Measurements from ENCODE around the gene MFSD6L.

The MFSD6L gene

DNA sequence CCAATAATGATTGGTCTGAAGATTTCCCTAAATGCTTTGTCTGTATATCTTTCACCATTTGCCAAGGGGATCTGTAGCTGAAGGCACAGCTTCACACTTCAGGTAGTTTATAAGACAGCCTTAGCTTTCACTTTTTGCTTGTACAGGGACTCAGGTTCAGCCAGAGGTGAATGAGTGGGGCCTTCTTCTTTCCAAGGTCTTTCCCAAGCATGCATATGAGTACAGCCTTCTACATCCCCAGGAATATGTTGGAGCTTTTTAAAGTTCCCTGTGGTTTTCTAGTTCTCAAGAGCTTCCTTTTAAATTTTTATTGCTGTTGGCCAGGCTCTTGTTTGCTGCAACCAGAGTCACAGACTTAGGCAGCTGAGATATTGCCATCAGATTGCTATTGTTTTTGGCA is 22.9 kb downstream of the MFSD6L start:
- no peak for TF ChIP-seq MYC (IDR thresholded peaks at IDR 0.05; ENCODE audit: low read depth, low read length)
- TF ChIP-seq, protein P1, sequence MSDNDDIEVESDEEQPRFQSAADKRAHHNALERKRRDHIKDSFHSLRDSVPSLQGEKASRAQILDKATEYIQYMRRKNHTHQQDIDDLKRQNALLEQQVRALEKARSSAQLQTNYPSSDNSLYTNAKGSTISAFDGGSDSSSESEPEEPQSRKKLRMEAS (IDR thresholded peaks at IDR 0.05; ENCODE audit: low read depth, low read length), result no peak
- TF ChIP-seq, protein P2, sequence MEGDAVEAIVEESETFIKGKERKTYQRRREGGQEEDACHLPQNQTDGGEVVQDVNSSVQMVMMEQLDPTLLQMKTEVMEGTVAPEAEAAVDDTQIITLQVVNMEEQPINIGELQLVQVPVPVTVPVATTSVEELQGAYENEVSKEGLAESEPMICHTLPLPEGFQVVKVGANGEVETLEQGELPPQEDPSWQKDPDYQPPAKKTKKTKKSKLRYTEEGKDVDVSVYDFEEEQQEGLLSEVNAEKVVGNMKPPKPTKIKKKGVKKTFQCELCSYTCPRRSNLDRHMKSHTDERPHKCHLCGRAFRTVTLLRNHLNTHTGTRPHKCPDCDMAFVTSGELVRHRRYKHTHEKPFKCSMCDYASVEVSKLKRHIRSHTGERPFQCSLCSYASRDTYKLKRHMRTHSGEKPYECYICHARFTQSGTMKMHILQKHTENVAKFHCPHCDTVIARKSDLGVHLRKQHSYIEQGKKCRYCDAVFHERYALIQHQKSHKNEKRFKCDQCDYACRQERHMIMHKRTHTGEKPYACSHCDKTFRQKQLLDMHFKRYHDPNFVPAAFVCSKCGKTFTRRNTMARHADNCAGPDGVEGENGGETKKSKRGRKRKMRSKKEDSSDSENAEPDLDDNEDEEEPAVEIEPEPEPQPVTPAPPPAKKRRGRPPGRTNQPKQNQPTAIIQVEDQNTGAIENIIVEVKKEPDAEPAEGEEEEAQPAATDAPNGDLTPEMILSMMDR (IDR thresholded peaks at IDR 0.05; ENCODE audit: low read depth, low read length), result no peak
- TF ChIP-seq POLR2A (IDR thresholded peaks at IDR 0.05; ENCODE audit: extremely low read depth, insufficient read length), result no peak

DNA sequence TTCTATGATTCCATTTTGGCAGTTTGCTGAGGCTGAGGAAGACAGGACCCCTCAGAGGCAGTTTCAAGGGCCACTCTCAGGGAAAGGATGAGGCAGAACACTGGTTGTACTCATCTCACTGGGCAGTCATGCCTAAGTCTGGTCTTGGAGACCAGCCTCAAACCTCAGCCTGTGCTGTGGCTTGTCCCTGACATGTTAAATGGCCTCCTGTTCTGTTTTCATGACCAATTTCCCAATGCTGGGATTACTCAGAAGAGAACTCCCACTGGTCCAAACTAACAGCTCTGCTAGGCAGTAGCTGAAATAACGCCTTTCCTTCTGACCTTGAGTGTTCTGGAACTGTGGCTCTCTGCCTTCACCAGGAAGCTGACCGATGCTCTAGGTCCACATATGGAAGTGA is 32.4 kb downstream of the MFSD6L start:
- TF ChIP-seq, protein P1 (IDR thresholded peaks at IDR 0.05; ENCODE audit: low read depth, low read length), result no peak
- TF ChIP-seq MYC (IDR thresholded peaks at IDR 0.05; ENCODE audit: low read depth, low read length) (no peak), POLR2A (IDR thresholded peaks at IDR 0.05; ENCODE audit: extremely low read depth, insufficient read length) (no peak)
- TF ChIP-seq, protein P2 (IDR thresholded peaks at IDR 0.05; ENCODE audit: low read depth, low read length), result no peak
- H3K4me3 ChIP-seq (ENCODE audit: low read depth, low read length), result no peak overlapping the region
- no peak for DNase-seq (ENCODE audit: low read depth)

More for the DNA sequence above, 22.9 kb downstream of the MFSD6L start:
- no peak for DNase-seq (ENCODE audit: low read depth)
- no peak overlapping the region for H3K4me3 ChIP-seq (ENCODE audit: low read depth, low read length)

DNA sequence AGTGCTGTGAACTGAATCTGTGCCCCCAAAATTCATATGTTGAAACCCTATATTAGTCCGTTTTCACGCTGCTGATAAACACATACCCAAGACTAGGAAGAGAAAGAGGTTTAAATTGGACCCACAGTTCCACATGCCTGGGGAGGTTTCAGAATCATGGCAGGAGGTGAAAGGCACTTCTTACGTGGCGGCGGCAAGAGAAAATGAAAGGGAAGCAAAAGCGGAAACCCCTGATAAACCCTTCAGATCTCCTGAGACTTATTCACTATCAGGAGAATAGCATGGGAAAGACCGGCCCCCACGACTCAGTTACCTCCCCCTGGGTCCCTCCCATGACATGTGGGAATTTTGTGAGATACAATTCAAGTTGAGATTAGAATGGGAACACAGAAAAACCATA is 37.2 kb downstream of the MFSD6L start:
- H3K4me3 ChIP-seq (ENCODE audit: low read depth, low read length), result no peak overlapping the region
- no peak for DNase-seq (ENCODE audit: low read depth)
- no peak for TF ChIP-seq POLR2A (IDR thresholded peaks at IDR 0.05; ENCODE audit: extremely low read depth, insufficient read length)
- no peak for TF ChIP-seq MYC (IDR thresholded peaks at IDR 0.05; ENCODE audit: low read depth, low read length)
- TF ChIP-seq, protein P2 (IDR thresholded peaks at IDR 0.05; ENCODE audit: low read depth, low read length), result no peak
- TF ChIP-seq, protein P1 (IDR thresholded peaks at IDR 0.05; ENCODE audit: low read depth, low read length), result no peak

DNA sequence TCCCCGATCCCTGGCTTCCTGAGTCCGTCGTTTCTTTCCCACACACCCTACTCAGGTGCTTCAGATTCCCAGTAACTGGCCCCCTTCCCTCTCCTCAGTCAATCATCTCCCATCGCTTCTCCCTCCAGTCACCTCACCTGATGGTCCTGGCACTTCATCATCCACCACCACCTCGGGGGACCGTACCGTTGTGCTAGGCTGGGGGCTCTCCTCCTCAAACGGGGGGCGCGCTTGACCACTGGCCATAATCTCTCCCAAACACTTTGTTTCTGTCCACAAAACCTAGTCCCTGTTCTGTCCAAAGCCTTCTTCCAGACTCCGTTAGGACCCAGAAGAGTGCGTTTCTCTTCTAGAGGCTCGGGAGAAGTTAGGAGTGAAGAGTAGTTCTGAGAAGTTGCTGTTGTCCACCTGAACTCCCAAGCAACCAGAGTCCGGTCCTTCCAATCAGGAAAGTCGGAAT is 41.0 kb downstream of the MFSD6L start, which contains the start of gene SPDYE4:
Gene SPDYE4, minus strand, starts transcription at position 410 of the 460 bp plus-strand sequence. Its CDS starts 164 bp downstream, at position 246.
- no peak for DNase-seq (ENCODE audit: low read depth)
- no peak for TF ChIP-seq POLR2A (IDR thresholded peaks at IDR 0.05; ENCODE audit: extremely low read depth, insufficient read length)
- TF ChIP-seq, protein P1 (IDR thresholded peaks at IDR 0.05; ENCODE audit: low read depth, low read length), result no peak
- TF ChIP-seq MYC (IDR thresholded peaks at IDR 0.05; ENCODE audit: low read depth, low read length), result no peak
- TF ChIP-seq, protein P2 (IDR thresholded peaks at IDR 0.05; ENCODE audit: low read depth, low read length), result no peak
- H3K4me3 ChIP-seq (ENCODE audit: low read depth, low read length), result no peak within 1 kb of the TSS

DNA sequence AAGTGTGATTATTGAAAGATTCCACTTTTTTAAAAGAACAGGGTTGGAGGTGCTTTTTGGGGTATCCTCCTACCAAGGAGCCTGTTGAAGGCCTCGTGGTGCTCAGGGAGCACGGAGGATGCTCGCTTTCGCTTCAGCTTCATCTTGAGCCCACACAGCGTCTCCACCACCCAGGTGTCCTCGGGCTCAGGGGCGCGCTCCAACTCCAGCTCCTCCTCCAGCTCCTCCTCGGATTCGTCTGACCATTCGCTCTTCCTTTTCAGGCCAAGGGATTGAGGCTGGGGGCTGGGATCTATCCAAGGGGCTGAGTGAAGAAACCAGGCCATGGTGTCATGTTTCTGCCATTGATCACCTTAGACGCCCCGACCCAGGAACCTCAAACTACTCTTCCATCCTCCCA is 42.0 kb downstream of the MFSD6L start:
- no peak overlapping the region for H3K4me3 ChIP-seq (ENCODE audit: low read depth, low read length)
- TF ChIP-seq MYC (IDR thresholded peaks at IDR 0.05; ENCODE audit: low read depth, low read length), result no peak
- TF ChIP-seq, protein P1 (IDR thresholded peaks at IDR 0.05; ENCODE audit: low read depth, low read length), result no peak
- no peak for TF ChIP-seq POLR2A (IDR thresholded peaks at IDR 0.05; ENCODE audit: extremely low read depth, insufficient read length)
- TF ChIP-seq, protein P2 (IDR thresholded peaks at IDR 0.05; ENCODE audit: low read depth, low read length), result no peak
- no peak for DNase-seq (ENCODE audit: low read depth)

Measured in NB4 (cell line).